ENCODE results near the gene IL32. TPM values are rescaled to one million over a fixed set of nuclear protein-coding genes. Genes with fewer than 3 reads are reported as not detected.

The IL32 gene
- total RNA-seq, 1 donor from 2014 or later = 104 TPM

DNA sequence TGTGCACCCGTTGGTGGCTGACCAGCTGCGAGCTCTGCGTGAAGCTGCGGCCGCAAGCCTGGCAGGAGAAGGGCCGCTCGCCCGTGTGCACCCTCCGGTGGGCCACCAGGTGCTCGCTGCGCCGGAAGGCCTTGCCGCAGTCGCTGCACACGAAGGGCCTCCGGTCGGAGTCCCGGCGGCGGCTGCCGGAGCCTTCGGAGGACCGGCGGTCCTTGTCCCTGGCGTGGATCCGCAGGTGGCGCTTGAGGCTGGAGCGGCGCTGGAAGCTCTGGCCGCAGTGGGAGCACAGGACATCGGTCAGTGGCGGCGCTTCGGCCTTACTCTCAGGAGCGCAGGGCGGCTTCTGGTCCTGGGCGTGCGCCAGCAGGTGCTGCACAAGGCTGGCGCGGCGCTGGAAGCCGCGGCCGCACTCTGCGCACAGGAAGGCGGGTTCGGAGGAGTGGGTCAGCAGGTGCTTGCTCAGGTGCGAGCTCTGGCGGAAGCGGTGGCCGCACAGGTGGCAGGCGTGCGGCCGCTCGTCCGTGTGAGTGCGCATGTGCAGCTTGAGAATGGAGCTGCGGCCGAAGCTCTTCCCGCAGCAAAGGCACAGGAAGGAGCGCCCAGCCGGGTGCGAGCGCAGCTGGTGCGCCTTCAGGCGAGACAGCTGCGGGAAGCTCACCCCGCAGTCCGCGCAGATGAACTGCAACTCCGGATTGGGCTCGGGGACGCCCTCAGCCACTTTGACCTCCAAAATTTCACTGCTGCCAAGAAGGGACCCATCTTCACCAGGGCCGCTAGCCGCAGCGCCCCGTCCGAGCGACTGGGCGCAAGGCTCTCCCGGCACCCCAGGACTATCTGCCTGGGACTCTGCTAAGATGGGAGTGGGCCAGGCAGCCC lies 24.5 kb downstream of the IL32 start:
- no peak for DNase-seq

DNA sequence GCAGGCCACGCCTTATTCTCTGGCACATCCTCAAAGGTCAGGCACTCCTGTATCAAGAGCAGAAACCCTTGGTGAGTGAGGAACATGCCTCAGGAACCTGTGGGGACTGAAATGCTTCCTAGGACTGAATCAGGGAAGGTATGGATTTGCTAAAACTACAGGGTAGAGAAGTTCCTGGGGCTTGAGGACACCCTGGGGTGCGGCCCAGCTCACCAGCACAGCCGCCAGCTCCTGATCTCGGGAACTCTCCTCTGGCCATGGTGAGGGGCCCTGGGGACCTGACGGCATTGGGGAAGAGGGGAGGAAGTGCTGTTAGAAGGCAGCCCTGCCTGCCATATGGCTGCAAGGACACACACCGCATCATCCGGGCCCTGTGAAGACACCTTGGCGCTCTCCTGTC lies 26.1 kb downstream of the IL32 start:
- DNase-seq = no peak

DNA sequence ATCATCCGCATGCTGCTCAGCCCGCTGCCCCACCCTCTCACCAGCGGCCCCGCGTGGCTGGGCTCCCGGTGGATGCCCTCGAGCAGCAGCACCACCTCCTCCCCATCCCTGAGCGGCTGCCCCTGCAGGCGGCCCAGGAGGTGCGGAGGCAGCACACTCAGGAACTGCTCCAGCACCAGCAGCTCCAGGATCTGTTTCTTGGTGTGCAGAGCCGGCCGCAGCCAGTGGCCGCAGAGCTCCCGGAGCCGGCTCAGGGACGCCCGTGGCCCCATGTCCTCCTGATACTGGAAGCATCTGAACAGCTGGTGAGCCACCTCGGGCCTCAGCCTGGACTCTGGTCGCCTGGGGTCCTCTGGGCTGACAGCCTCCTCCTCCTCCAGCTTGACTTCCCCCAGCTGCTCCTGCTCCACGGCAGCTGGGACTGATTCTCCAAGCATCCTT lies 27.1 kb downstream of the IL32 start:
- DNase-seq = peak; percentile 49

DNA sequence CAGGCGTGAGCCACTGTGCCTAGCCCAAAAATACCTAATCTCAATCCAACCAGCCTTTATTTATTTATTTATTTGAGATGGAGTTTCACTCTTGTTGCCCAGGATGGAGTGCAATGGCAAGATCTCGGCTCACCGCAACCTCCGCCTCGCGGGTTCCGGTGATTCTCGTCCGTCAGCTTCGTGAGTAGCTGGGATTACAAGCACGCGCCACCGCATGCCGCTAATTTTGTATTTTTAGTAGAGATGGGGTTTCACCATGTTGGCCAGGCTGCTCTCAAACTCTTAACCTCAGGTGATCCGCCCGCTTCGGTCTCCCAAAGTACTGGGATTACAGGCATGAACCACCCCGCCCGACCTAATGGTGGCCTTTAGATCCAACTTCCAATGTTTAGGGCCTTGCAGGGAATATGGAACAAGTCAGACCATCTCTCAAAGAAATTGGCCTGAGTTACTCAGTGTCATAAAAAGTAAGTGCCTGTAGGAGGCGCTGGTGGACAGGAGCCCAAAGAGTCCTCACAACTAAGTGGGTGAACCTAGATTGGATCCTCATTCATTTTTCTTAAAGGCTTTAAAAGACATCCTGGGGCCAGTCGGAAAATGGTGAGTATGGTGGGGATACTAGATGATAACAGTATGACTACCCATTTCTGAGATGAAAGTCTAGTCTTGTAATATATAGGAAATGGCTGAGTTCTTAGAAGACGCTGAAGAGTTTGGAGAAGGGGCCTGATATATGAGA lies 29.0 kb downstream of the IL32 start:
- DNase-seq = no peak

DNA sequence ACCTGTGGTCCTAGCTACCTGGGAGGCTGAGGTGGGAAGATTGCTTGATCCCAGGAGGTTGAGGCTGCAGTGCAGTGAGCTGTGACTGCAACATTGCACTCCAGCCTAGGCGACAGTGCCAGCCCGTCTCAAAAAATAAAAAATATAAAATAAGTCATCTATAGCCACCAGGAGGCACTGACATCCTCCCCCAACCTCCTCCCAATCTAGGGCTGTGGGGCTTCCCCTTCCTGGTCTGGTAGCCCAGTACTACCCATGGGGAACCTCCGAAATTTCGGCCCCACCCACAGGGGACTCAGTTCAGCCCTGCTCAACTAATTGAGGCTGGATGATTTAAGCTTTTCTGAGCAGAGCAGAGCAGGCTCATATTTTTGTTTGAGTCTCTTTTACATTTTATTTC lies 30.4 kb downstream of the IL32 start:
- DNase-seq = no peak

DNA sequence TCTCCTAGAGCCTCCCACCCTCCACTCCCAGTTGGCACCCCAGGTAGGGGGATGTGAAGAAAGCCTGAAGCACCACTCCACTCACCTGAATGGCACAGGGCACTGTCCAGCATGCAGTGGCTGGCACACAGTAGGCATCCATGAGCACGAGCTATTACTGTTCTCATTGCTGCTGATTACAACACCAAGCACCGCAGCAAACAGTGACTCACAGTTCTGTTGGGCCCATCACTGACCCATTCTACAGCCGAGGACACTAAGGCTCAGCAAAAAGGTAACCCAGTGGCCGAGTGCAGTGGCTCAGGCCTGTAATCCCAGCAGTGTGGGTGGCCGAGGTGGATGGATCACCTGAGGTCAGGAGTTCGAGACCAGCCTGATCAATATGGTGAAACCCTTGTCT lies 30.9 kb downstream of the IL32 start:
- DNase-seq = no peak

DNA sequence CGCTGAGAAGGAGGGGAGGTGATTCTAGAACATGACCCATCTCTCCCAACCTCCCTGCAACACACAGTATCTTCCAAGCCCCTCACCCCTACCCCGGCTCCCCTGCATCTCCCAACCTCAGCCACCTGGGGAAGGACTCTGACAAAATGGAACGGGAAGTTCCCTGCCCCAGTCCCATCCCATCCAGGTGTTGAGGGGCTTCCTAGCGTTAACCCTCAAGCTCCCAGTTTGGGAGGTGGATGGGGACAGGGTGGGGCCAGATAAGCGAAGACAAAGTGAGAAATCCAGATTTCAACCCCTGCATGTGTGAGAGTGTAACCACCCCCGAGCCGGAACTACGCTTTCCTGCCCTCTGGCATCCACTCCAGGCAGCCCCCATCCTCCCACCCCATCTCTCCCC lies 31.8 kb downstream of the IL32 start:
- DNase-seq = no peak

DNA sequence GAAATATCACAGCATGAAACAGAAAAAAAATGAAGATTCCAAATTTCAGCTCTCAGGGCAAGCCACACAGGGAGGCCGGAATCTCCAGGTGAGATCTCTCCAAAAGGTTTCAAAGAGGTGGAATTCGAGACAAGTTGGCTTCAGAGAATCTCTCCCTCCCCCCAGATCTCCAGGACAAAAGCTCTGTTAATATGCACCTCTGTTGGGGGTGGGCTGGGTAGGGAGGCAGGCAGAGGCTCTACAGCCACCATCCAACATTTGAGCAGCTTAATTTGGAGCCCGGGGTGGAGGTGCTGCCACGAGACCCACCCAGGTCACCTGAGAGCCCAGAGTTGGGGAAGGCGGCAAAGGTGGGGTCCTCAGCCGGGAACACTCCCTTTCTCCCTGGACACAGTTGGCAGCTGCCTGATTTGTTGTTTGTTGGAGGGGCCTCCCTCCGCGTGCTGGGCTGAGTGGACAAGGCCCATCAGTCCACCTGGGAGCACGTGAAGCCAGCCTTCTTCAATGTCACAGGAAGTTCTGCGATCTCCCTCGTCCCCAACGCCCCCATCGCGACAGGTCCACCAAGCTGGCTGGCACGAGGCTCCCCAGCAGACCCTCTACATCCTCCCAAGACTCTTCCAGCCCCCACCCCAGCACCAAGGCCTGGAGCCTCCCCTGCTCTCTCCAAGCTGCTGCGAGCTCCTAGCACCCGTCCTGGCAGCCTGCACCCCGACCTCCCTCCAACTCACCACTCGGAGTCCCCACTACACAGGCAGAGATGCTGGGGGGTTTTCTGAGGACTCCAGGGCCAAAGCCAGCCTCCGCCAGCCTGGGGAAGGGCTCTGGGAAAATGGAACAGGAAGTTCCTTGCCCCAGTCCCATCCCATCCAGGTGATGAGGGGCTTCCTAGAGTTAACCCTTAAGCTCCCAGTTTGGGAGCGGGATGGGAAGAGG lies 33.3 kb downstream of the IL32 start, which contains the start of gene ZSCAN10:
ZSCAN10 (minus strand) TSS at position 836 of the 936 bp plus-strand sequence. CDS start 6,357 bp downstream, outside the sequence.
- no peak for DNase-seq

DNA sequence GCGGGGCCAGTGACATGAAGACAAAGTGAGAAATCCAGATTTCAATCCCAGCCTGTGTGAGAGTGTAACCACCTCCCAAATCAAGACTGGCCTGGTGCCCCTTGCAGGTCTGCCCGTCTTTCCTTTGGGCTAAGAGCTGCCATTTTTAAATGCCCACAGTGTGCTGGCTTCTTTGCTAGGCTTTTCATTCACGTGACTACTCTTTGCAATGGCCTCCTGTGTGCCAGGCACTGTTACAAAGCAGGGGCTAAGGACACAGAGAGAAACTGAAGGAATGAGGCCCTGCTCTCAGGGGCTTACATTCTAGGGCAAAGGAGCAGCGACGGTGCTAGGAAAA lies 33.9 kb downstream of the IL32 start:
- DNase-seq = no peak

DNA sequence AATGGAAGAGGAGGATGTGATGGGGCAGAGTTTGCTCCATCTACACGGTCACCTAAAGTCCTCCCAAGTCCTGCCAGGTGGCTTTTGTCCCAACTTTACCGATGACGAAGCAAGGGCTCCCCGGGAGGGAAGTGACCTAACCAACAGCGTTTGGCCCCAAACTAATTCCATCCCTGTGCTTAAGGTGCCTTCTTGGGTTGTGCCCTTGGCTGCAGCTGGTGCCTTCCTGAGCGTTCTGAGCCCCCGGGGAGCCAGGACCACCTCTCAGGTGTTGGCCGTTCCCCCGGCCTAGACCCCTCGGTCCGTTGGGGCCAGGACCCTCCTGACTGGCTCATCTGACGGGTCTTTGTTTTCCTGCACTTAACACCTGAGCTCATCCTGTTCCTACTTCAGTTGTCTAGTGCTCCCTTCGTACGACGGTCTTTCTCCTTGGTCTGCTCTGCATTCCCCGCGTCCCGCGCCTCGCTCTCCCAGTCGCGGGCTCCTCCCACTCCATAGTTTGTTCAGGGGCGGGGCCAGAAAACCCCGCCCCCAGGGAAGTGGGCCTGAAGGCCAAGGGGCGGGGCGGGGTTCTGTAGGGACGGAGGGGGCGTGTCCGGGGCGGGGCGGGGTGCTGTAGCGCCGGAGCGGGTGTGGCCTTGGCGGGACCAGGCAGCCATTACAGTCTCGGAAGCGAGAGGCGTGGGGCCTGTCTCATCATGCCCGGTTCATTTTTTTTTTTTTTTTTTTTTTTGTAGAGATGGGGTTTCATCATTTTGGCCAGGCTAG lies 34.5 kb downstream of the IL32 start:
- peak; percentile 92 for DNase-seq

DNA sequence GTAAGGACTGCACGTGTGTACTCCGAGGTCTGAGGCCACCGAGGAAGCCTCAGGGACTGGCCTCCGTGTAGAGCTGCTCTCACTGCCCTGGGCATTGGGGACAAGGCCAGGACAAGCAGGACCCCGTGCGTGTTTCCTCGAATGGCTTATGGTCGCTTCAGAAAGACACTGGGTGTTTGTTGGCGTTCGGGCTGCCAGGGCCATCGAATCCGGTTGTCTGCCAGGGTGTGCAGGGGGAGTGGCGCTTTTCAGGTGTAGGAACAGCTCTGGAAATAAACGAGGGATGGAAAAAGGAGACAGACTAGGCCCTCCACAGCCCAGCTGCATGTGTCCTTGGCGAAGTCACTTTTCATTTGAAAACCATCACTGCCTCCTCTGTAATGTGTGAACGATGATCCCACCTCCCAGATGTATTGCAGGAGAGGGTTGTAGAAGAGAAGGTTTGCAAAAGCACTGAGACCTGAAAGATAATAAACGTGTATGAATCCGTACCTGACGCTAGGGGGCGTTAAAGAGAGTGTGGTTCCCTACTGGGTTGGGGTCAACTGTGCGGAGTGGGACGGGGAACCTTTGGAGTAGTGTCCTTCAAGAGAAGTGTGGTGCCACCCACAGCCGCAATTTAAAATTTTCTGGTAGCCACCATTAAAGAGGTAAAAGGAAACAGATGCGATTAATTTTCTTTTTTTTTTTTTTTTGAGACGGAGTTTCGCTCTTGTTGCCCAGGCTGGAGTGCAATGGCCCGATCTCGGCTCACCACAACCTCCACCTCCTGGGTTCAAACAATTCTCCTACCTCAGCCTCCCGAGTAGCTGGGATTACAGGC lies 35.8 kb downstream of the IL32 start:
- no peak for DNase-seq

DNA sequence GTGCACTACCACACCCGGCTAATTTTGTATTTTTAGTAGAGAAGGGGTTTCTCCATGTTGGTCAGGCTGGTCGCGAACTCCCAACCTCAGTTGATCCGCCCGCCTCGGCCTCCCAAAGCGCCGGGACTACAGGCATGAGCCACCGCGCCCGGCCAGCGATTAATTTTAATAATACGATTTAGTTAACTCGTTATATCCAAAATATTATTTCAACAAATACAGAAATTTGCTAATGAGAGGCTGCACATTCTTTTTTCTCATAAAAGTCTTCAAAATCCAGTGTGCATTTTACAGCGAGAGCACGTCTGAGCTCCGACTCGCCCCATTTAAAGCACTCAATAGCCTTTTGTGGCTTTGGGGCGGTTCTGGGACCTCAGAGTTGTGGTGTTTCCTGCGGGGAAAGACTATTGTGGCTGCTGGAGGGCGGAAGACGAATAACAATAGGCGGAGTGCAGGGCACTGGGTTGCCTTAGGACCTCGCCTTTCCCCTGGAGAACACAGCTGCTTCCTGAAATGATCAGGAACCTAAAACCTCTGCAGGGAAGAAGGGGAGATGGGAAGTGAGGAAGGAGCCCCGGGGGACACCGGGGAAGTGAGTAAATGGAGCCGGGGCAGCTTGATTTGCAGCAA lies 36.5 kb downstream of the IL32 start:
- no peak for DNase-seq

DNA sequence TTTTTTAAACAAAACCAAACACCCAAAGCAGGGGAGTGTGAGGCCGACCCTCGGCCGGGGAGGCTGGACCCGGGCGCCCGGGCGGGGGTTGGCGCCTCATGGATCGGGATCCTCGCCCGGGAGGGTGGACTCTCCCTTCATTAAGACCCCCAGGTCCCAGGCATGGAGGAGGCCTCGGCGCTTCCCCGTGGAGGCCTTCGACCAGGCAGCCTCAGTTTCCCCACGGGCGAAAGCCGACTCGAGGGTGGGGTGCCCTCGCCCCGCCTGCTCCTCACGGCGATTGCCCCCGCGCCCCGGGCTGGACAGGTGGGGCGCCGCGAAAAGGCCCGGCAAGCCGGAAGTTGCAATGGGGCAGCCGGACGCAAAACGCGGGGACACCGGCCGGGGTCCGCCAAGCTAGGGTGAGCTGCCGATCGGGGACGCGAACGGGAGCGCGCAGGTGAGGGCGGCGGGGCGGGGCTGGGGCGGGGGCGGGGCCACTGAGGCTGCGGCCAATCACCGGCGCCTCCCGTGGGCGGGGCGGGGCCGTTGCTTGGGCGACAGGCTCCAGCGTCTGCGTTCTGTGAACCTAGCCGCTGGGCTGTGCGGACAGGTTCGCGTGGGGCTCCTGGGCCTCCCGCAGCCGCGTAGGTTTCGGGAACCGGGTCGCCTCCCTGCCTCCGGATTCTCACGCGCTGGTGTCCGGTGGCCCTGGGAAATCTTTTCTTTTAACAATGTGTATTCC lies 40.9 kb downstream of the IL32 start:
- peak; percentile 96 for DNase-seq

DNA sequence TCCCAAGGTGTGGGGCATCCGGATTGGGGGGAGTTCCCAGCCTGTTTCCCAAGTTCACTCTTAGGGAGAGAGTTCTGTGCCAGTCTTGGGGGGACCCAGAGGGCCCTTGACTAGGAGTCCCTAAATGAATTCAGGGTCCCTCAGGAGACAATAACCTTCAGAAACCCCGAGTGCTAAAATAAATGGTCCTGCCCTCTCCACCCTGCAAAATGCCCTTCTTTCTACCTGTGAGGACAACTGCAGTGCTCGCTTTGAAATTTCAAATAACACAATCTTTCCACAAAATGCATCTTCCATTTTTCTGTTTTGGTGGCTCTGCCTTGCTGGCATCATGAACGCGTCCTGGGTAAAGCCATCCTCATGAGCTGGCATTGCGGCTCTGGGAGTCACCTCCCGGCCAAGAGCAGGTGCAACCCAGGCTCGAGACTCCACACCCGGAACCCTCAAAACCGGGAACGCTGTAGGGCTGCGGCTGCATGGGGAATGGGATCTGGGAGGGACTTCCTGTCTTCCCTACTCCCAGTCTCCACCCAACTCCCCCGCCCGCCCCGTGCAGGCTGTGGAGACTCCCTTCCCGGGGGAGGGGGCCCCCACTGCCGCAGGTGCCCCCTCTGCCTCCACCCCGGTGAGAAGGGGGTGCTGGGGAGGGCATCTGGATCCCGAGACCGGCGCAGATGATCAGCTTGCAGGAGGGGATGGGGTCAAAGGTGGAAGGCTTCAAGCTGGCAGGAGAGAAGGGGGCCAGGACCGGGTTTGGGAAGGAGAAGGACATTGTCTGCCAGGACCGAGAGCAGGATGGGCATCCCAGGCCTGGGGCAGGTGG lies 46.8 kb downstream of the IL32 start, which contains the start of gene ZNF205:
ZNF205 (plus strand) TSS at position 529 of the 823 bp plus-strand sequence. CDS start 845 bp downstream, outside the sequence.
- peak; percentile 89 for DNase-seq

DNA sequence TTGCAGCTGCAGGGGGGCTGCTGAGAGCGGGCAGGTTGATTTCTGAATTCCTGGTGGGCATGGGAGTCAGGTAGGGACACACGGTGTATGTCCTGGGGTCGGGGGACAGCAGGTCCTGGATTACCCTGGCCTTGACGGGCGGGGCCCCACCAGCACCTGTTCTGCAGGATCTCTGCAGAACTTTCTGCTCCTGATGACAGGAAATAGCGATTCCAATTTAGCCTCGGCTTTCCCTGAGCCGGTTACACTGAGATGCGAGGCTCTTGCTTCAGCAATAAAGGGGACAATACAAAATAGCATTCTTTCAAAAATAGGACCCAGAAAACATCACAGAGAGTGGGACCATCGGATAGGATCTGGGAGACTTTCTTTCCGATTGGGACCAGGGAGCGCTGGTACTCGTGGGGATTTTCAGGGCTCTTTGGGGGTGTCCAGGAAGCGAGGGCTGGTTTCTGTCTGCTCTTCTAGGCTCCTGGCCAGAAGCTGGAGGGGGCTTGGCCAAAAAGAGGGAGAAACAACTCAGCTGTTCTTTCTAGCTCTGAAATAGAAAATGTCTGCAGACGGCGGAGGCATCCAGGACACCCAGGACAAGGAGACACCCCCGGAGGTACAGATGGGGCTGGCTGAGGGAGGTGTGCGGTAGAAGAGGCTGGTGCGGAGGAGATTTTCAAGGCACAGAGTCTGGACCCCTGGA lies 47.6 kb downstream of the IL32 start:
- peak; percentile 72 for DNase-seq

DNA sequence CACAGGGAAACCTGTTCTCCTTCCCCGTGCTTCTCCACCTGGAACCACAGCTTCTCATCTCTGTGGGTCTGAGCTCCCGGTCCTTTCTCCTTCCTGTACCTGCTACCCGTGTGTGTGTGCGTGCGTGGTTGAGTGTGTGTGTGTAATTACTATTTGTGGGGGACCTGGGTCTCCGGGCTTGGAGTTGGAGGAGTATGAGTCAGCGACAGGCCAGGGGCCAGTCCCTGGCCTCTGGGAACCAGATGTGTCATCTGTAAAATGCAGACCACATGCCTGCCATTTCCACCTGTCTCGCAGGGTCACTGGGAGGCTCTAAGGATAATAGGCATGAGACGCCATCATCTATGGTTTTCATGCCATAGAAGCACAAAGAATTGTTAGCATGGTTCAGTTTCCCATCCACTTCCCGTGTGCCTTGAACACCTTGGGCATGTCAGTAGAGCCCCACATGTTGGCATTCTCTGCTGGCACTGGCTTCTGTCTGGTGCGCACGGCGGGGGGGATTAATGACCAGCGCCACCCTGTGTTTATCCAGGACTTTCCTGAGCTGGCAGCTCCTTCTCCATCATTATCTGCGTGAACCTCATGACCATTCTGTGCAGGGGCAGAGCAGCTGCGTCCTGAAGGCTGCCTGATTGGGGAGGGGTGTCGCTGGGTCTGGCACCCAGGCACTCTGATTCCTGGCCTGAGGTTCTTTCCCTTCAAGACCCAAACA lies 48.5 kb downstream of the IL32 start:
- DNase-seq = no peak

DNA sequence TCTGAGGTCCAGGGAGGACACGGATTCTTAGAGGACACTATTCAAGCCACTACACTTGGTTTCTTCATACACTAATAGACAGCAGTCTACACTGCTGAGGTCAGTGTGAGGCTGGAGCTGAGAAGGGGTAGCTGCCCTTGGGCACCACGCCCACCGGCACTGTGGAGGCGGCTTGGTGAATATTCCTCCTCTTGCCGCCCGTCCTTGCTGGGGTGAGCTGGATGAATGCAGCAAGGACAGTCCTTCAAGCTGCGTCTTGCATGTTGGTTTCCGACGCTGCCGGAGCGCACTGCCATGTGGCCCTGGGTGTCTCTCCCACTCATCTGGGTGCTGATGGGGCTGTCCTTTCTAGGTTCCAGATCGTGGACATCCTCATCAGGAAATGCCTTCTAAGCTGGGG lies 49.6 kb downstream of the IL32 start:
- no peak for DNase-seq
